ENCODE measurements around the gene LRRC36. TPM values are rescaled to one million over a fixed set of nuclear protein-coding genes. Genes with fewer than 3 reads are reported as not detected.
"Not testable (repeated sequence)": the region's sequence is repeated elsewhere in the genome, so short reads cannot be mapped to it uniquely, and the experiment has no call there.

LRRC36 gene
- total RNA-seq, 1 experiment from 2014 or later: not detected

- H3K9me3 ChIP-seq (ENCODE audit: insufficient read depth, low read depth): no peaks in the 10 kb centered on the region
- no peak overlapping the region for H2AFZ ChIP-seq
- H3K36me3 ChIP-seq (ENCODE audit: low read depth): no peaks in the 10 kb centered on the region
- TF ChIP-seq EZH2 (IDR thresholded peaks at IDR 0.05; ENCODE audit: low read depth): no peak
- TF ChIP-seq, protein P1, sequence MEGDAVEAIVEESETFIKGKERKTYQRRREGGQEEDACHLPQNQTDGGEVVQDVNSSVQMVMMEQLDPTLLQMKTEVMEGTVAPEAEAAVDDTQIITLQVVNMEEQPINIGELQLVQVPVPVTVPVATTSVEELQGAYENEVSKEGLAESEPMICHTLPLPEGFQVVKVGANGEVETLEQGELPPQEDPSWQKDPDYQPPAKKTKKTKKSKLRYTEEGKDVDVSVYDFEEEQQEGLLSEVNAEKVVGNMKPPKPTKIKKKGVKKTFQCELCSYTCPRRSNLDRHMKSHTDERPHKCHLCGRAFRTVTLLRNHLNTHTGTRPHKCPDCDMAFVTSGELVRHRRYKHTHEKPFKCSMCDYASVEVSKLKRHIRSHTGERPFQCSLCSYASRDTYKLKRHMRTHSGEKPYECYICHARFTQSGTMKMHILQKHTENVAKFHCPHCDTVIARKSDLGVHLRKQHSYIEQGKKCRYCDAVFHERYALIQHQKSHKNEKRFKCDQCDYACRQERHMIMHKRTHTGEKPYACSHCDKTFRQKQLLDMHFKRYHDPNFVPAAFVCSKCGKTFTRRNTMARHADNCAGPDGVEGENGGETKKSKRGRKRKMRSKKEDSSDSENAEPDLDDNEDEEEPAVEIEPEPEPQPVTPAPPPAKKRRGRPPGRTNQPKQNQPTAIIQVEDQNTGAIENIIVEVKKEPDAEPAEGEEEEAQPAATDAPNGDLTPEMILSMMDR (conservative IDR thresholded peaks at IDR 0.05): no peak
- BruUV-seq (replicated peaks): no TSS peak
- no peak overlapping the region for H3K27ac ChIP-seq
- no peaks in the 10 kb centered on the region for H3K27me3 ChIP-seq (ENCODE audit: insufficient read depth, low read depth)
- peaks cover 2% of the 10 kb centered on the region; the same call in 1 of the 2 replicates for H3F3A ChIP-seq (ENCODE audit: insufficient read depth, low read depth)
- H3K4me1 ChIP-seq (replicated peaks; ENCODE audit: insufficient read depth): no peaks in the 10 kb centered on the region
- H3K9me2 ChIP-seq (ENCODE audit: insufficient read depth): no peaks in the 10 kb centered on the region
- no peak overlapping the region for H3K4me3 ChIP-seq
- H3K79me2 ChIP-seq (ENCODE audit: low read depth): no peaks in the 10 kb centered on the region
- intact Hi-C loops (cut with micrococcal nuclease; ENCODE audit: unreplicated experiment): no loop called here
- POLR2A ChIA-PET (ENCODE audit: unreplicated experiment): interaction anchor here (0.5 to 0.6 kb wide), 3 partner anchors 67 to 1163 kb away, joined by 3 to 4 read pairs (median 4); no protein-coding TSS in a partner anchor
- H3K4me2 ChIP-seq: no peak overlapping the region
- no peak for DNase-seq
- CTCF ChIA-PET: interaction anchor here (0.5 to 0.6 kb wide), 2 partner anchors 30 to 582 kb away, joined by 3 to 5 read pairs; no protein-coding TSS in a partner anchor
- no peaks in the 10 kb centered on the region for H4K20me1 ChIP-seq (ENCODE audit: insufficient read depth)
Observed at GRCh38 chr16:67357561-67357960, 30.9 kb downstream of the LRRC36 start.

DNA sequence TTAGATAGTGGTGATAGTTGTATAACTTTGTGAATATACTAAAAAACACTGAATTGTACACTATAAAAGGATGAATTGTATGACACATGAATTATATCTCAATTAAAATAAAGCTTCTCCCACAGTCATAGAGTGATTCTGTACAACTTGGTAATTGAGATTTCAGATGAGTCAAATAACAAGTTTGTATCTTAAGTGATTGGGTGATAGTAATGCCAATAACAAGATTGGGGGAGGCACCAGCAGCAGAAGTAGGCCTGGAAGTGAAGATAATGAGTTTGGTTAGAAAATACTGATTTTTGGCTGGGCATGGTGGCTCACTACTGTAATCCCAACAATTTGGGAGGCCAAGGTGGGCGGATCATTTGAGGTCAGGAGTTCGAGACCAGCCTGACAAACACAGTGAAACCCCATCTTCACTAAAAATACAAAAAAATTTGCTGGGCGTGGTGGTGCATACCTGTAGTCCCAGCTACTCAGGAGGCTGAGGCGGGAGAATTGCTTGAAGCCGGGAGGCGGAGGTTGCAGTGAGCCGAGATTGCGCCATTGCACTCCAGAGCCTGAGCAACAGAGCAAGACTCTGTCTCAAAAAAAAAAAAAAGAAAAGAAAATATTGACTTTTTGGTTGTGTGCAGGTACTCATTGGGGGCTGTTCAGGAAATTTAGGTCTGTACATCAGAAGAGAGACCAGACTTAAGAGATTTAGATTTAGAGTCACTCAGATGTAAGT is 33.1 kb downstream of the LRRC36 start:
- intact Hi-C loops (cut with micrococcal nuclease; ENCODE audit: unreplicated experiment); H2AFZ ChIP-seq; H3K4me2 ChIP-seq; DNase-seq; H3K9me2 ChIP-seq (ENCODE audit: insufficient read depth); H4K20me1 ChIP-seq (ENCODE audit: insufficient read depth); H3K4me3 ChIP-seq; H3K27ac ChIP-seq; H3K4me1 ChIP-seq (replicated peaks; ENCODE audit: insufficient read depth); CTCF ChIA-PET; H3K36me3 ChIP-seq (ENCODE audit: low read depth); BruUV-seq (replicated peaks); H3K79me2 ChIP-seq (ENCODE audit: low read depth); H3K9me3 ChIP-seq (ENCODE audit: insufficient read depth, low read depth); H3K27me3 ChIP-seq (ENCODE audit: insufficient read depth, low read depth): not testable (repeated sequence)
- H3F3A ChIP-seq (ENCODE audit: insufficient read depth, low read depth): peaks cover 14% of the 10 kb centered on the region; the same call in 1 of the 2 replicates
- POLR2A ChIA-PET (ENCODE audit: unreplicated experiment): interaction anchor here (0.6 to 0.7 kb wide), 3 partner anchors 21 to 1316 kb away, joined by 3 to 15 read pairs (median 15); no protein-coding TSS in a partner anchor

DNA sequence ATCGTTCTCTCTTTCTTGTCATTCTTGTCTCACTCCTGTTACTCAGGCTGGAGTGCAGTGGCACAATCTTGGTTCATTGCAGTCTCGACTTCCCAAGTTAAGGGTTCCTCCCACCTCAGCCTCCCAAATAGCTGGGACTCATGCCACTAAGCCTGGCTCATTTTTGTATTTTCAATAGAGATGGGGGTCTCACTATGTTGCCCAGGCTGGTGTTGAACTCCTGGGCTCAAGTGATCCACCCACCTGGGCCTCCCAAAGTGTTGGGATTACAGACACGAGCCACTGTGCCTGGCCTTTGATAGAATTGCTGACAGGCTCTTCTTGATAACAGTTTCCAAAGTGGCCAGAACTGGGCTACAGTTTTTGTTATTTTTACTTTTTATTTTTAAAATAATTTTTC is 34.4 kb downstream of the LRRC36 start:
- intact Hi-C loops (cut with micrococcal nuclease; ENCODE audit: unreplicated experiment): no loop called here

More for the DNA sequence above, 34.4 kb downstream of the LRRC36 start:
- Histone ChIP-seq H3K79me2 (ENCODE audit: low read depth) (no peaks in the 10 kb centered on the region), H3K4me3 (no peak overlapping the region), H3K27me3 (ENCODE audit: insufficient read depth, low read depth) (no peaks in the 10 kb centered on the region), H3K27ac (no peak overlapping the region), H3K36me3 (ENCODE audit: low read depth) (no peaks in the 10 kb centered on the region), H3K4me2 (no peak overlapping the region), H4K20me1 (ENCODE audit: insufficient read depth) (no peaks in the 10 kb centered on the region), H3F3A (ENCODE audit: insufficient read depth, low read depth) (peaks cover 14% of the 10 kb centered on the region; the same call in 1 of the 2 replicates), H3K4me1 (replicated peaks; ENCODE audit: insufficient read depth) (no peaks in the 10 kb centered on the region), H2AFZ (no peak overlapping the region), H3K9me3 (ENCODE audit: insufficient read depth, low read depth) (no peaks in the 10 kb centered on the region), H3K9me2 (ENCODE audit: insufficient read depth) (no peaks in the 10 kb centered on the region)
- POLR2A ChIA-PET (ENCODE audit: unreplicated experiment): no interaction called here
- CTCF ChIA-PET: no interaction called here
- no peak for DNase-seq
- TF ChIP-seq, protein P1 (conservative IDR thresholded peaks at IDR 0.05): no peak
- TF ChIP-seq EZH2 (IDR thresholded peaks at IDR 0.05; ENCODE audit: low read depth): no peak
- BruUV-seq (replicated peaks): no TSS peak
